Astrocyte of the cerebellum (primary cell): ENCODE data around the gene AGBL4.

ENCODE experiments used
- DNase-seq: peaks from one replicate; pipeline ENCODE4 v3.0.0-alpha.2; 2011; ENCODE audit warnings: low read depth
- H3K4me3 ChIP-seq: 2 replicates; pipeline ENCODE4 v1.5.1; 2011; ENCODE audit warnings: mild to moderate bottlenecking, low read depth, low read length, moderate library complexity
- in situ Hi-C: cut with HindIII; loops from 2 replicates; pipeline ENCODE4 v1.10.0; 2017; ENCODE audit warnings: low sequenced_read_pairs
- TF ChIP-seq, protein P1 (sequence below): IDR thresholded peaks from 2 replicates; pipeline ENCODE4 v1.5.1; 2012; ENCODE audit warnings: low read length, low read depth, moderate library complexity, mild to moderate bottlenecking; ENCODE audit errors: missing control alignments

The AGBL4 gene

DNA sequence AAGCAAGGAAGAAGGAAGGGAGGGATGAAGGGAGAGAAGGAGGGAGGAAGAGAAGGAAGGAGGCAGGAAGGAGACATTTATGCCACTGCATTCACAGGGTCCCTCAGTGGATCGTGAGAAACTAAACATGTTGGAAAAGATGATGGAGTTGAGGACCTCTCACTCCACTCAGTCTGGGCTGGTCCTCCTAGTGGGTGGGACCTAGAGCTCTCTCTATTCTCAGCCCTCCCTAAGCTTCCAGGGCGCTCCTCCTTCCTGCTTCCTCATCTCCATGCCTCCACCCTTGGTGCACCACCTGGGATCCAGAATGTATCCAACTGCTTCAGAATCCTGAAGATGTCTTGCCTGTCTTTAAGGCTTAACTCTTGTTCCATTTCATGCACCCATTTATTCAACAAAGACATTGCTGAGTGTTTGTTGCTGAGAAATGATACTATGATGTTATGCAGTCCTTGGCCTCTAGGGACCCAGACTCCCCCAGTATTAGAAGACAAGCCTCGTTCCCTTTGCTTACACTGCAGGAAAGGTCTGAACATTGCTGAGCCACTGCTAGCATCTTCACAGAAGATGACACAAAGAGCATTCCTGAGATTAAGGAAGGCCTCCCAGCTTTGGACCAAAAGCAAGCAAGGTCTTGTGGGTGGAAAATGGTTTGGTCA lies 1335.5 kb downstream of the AGBL4 start:
- H3K4me3 ChIP-seq = no peak overlapping the region
- DNase-seq = no peak
- in situ Hi-C loops = no loop called here
- TF ChIP-seq, protein P1, sequence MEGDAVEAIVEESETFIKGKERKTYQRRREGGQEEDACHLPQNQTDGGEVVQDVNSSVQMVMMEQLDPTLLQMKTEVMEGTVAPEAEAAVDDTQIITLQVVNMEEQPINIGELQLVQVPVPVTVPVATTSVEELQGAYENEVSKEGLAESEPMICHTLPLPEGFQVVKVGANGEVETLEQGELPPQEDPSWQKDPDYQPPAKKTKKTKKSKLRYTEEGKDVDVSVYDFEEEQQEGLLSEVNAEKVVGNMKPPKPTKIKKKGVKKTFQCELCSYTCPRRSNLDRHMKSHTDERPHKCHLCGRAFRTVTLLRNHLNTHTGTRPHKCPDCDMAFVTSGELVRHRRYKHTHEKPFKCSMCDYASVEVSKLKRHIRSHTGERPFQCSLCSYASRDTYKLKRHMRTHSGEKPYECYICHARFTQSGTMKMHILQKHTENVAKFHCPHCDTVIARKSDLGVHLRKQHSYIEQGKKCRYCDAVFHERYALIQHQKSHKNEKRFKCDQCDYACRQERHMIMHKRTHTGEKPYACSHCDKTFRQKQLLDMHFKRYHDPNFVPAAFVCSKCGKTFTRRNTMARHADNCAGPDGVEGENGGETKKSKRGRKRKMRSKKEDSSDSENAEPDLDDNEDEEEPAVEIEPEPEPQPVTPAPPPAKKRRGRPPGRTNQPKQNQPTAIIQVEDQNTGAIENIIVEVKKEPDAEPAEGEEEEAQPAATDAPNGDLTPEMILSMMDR = peak; percentile 57

- no peak for DNase-seq
- no peak overlapping the region for H3K4me3 ChIP-seq
- in situ Hi-C loops = no loop called here
- TF ChIP-seq, protein P1 = no peak
Observed at GRCh38 chr1:48687282-48688045, 1336.3 kb downstream of the AGBL4 start.

GRCh38 chr1:48686159-48686558 lies 1337.6 kb downstream of the AGBL4 start:
- no peak for DNase-seq
- TF ChIP-seq, protein P1 = no peak
- no peak overlapping the region for H3K4me3 ChIP-seq
- in situ Hi-C loops = no loop called here

- DNase-seq = no peak
- in situ Hi-C loops = no loop called here
- TF ChIP-seq, protein P1 = no peak
- no peak overlapping the region for H3K4me3 ChIP-seq
Observed at GRCh38 chr1:48684381-48684780, 1339.4 kb downstream of the AGBL4 start.

DNA sequence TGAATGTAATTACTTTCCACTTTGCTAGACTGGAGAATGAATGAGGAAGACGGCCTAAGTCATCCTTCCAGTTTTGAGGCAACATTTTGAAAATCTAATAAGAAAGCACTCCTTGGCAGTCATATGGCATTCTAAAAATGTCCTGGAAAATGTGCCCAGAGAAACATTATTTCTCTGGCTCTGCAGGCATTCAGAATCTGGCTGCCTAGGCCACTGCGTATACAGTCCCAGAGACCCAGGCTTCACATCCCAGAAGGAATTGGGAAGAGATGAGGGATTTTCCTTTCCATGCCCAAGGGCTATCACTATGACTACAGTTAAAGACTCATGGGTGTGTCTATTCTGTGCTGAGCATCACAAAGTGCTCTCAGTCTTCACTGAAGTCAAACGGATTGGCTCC lies 1339.9 kb downstream of the AGBL4 start:
- in situ Hi-C loops = no loop called here
- H3K4me3 ChIP-seq = no peak overlapping the region
- no peak for DNase-seq
- TF ChIP-seq, protein P1 = no peak

GRCh38 chr1:48681476-48682305 lies 1342.1 kb downstream of the AGBL4 start:
- in situ Hi-C loops = no loop called here
- no peak overlapping the region for H3K4me3 ChIP-seq

More at GRCh38 chr1:48681476-48682305, 1342.1 kb downstream of the AGBL4 start:
- peak; percentile 54 for DNase-seq
- TF ChIP-seq, protein P1 = no peak
